ENCODE data around the gene COMMD10. TPM values are rescaled to one million over a fixed set of nuclear protein-coding genes. Genes with fewer than 3 reads are reported as not detected.

Gene COMMD10
- total RNA-seq, 1 donor from 2014 or later: 44.2 TPM

Other genes starting within 250 kb of the COMMD10 start
- 65.5 and 66.7 TPM in 2 replicates for gene ATG12, start 243.5 kb upstream of the COMMD10 start, total RNA-seq
- gene AP3S1, start 243.1 kb upstream of the COMMD10 start, total RNA-seq: 202 and 296 TPM in 2 replicates
- gene LVRN, start 122.5 kb upstream of the COMMD10 start, total RNA-seq: 0.88 and 4.0 TPM in 2 replicates
- gene ARL14EPL, start 52.6 kb upstream of the COMMD10 start, total RNA-seq: 0.35 and 0.47 TPM in 2 replicates